HG03045 (cell line): ENCODE measurements around the gene FAAP100.

Experiments used
- ATAC-seq: cut with Tn5 transposase; IDR thresholded peaks from one replicate; pipeline ENCODE4 v1.9.1; 2021; ENCODE audit warnings: mild to moderate bottlenecking, moderate library complexity; ENCODE audit not compliant: unreplicated experiment

Gene FAAP100

DNA sequence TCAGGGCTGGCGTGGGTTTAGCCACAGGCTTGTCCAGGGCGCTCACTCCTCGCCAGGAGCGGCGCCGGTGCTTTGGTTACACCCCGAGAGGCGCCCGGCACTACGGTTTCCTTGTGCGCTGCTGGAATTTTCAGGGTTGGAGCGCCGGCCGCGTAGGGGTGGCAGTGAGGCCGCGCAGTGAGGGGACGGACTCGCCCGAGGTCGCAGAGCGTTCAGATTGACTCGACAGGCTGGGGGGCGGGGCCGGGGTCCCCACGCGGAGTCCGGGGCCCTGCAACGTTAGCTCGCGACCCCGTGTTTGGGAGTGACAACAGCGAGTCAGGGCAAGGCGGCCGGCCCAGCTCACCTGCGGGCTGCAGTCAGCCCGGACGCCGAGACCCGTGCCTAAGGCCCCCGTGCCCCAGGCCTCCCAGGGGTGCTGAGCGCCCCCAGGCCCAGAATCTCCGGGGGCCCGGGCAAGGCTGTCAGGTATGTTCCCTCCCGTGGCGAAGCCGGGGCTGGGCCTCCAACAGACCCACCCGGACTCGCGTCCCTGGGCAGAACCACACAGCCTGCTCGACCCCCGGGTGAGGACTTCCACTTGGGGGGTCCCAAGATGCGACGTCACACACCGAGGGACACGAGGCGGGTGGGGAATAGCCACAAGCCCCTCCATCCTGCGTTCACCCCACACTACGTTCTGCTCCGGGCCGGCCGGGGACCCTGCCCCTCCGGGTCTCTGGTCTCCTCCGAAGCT, 38.2 kb downstream of the FAAP100 start:
- peak; percentile 0 for ATAC-seq

DNA sequence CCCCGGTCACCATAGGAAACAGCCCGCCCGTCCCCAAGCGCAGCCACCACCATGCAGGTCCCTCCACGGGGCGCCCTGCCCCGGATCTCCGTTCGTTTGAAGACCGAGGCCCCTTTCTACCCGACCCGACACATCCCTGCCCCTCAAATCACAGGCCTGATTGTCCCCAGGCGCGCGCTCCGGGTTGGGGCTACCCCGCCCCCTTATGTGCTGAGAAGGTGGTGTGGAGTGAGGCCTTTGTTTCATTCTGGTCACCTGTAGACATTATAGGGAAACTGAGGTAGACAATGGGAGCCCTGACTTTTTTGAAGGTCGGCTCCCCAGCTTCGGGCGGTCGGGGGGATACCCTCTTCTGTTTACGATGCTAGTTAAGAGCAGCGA, 38.8 kb downstream of the FAAP100 start:
- peak; percentile 1 for ATAC-seq

DNA sequence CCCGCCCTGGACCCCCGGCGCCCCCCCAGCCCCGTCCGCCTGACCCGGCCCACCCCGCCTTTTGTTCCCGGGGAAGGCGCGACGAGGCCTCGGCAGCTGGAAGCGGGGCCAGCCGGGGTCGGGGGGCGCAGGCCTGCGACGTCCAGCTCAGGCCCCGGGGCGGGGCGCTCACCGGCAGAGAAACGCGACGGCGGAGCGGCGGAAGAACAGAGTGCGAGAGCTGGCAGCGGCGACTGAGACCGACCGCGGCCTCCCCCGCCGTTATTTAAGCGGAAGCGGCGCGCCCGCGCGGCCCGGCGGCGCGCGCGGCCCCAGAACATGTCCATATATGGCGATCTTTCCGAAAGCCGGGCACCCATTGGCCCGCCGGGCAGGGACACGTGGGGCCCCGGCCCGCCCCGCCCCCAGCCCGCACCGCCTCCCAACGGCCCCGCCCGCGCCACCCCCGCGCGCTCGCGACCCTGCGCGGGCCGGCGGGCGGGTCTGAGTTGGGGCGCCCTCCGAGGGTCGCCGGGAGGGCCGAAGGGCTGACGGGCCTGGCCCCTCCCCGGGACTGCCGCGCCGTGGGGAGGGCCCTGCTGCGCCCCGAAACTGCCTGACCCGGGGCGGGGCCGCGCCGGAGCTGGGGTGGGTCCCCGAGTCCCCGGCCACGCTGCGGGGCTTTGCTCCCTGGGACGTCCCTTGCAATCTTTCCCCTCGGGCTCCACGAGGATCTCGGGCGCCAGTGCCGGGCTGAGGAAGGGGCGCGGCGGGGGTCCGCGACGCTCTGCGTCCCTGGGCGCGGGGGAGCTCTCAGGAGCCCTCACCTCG, 39.4 kb downstream of the FAAP100 start, which contains the start of gene ACTG1:
Gene ACTG1, minus strand, starts transcription at position 238 of the 810 bp plus-strand sequence. CDS start 445 bp downstream, outside the sequence.
- peak; percentile 39 for ATAC-seq

DNA sequence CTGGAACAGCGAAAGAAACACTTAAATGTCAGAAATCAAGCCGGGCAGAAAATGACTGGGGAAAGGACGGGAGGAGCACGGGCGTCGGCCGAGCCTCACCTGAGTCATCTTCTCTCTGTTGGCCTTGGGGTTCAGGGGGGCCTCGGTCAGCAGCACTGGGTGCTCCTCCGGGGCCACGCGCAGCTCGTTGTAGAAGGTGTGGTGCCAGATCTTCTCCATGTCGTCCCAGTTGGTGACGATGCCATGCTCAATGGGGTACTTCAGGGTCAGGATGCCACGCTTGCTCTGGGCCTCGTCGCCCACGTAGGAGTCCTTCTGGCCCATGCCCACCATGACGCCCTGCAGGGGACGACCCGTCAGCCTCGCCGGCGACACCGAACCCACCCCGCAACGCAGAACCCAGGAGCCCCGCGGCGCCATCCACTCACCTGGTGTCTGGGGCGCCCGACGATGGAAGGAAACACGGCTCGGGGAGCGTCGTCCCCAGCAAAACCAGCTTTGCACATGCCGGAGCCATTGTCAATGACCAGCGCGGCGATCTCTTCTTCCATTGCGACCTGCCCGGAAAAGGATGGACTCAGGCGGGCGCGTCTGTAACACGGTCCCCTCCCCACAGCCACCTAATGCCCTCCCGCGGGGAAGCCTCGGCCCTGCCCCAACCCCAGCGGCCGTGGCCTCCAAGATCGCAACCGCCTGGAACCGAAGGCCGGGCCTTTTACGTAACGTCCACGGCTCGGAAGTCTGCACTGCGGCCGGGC, 40.2 kb downstream of the FAAP100 start:
- no peak for ATAC-seq

DNA sequence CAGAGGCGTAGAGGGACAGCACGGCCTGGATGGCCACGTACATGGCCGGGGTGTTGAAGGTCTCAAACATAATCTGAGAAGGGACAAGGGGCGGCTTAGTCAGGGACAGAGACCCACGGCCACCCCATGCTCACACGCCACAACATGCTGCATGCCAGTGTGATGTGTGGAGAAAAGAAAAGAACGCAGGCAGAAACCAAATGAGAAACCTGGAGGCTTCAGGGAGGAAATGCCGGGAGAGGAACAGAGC, 40.7 kb downstream of the FAAP100 start:
- ATAC-seq = no peak

DNA sequence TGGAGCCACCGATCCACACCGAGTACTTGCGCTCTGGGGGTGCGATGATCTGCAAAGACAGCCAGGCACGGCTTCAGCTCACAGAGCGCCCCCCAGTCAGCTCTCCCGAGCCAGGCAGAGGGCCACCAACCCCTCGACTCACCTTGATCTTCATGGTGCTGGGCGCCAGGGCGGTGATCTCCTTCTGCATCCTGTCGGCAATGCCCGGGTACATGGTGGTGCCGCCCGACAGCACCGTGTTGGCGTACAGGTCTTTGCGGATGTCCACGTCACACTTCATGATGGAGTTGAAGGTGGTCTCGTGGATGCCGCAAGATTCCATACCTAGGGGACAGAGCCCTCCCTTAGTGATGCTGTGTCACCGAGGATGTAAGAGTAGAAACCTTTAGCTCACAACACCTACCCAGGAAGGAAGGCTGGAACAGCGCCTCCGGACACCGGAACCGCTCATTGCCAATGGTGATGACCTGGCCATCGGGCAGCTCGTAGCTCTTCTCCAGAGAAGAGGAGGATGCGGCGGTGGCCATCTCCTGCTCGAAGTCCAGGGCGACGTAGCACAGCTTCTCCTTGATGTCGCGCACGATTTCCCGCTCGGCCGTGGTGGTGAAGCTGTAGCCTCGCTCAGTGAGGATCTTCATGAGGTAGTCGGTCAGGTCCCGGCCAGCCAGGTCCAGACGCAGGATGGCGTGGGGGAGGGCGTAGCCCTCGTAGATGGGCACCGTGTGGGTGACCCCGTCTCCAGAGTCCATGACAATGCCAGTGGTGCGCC, 41.2 kb downstream of the FAAP100 start:
- ATAC-seq = no peak

DNA sequence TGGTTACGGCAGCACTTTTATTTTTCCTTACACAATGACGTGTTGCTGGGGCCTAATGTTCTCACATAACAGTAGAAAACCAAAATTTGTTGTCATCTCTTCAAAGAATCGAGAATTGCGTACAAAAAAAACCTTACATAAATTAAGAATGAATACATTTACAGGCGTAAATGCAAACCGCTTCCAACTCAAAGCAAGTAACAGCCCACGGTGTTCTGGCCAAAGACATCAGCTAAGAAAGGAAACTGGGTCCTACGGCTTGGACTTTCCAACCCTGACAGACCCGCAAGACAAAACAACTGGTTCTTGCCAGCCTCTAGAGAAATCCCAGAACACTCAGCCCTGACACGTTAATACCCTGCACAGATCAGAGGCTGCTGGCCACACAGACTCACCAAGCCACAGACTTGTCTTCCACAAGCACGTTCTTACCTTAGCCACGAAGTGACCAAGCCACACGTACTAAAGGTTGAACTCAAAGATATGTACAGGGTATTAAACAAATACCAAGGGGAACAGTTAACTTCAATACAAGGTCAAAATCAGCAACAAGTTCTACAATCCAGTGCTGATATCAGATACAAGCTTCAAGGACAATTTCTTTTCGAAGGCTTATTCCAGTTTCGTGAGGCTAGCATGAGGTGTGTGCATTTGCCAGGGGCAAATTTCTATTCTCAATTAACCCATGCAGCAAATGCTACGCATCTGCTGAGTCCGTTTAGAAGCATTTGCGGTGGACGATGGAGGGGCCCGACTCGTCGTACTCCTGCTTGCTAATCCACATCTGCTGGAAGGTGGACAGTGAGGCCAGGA, 42.0 kb downstream of the FAAP100 start:
- no peak for ATAC-seq

DNA sequence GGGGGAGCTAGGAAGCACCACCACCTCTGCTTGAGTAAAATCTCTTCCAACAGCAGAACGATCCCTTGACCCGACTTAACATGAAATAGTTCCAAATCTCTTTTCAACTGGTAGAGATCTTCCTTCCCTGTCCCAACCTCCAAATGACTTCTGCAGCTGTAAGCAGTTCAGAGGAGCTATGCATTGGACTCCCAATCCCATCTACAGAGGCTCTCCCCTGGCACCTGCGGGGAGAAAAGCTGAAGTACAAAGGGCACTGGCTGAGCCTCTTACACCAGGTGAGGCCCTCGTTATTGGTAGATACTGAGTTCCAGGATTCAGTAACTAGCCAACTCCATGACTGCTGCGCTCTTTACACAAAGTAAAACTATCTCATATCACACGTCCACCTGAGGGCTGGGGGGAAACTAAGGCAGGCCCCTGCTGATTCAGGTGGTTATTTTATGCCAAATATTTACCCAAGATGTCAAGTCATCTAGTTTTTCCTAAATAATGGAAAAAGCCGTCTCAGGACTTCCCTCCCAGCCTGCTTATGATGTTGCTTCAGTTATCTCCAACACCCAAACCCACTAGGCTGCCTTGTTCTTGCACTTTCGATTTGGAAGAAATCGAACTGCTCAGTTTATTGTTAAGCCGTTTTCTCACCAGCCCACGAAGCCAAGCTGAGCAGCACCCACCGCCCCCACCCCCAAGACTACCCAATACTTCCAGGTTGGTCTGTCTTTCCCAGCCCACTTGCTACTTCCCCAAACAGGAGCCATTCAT, 42.8 kb downstream of the FAAP100 start:
- no peak for ATAC-seq

DNA sequence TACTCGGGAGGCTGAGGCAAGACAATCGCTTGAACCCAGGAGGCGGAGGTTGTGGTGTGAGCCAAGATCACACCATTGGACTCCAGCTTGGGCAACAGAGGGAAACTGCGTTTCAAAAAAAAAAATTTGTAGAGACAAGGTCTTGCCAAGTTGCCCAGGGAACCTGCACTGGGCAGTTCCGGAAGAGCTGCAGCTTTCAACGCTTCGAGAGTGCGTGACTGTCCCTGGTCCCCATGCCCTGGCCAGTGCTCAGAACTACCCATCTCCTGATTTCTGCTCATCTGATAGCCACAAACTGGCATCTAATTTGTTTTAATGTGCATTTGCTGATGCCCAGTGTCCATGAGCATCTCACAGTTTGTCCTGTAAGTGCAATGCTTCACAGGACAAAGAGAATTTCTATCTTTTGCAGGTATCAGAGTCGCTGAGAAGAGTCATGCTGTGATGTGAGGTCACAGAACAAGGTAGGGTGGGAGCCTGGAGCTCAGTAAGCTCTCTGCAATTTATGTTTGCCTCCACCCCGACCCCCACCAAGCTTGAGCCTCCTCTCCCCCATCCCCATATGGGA, 43.4 kb downstream of the FAAP100 start:
- ATAC-seq = no peak

DNA sequence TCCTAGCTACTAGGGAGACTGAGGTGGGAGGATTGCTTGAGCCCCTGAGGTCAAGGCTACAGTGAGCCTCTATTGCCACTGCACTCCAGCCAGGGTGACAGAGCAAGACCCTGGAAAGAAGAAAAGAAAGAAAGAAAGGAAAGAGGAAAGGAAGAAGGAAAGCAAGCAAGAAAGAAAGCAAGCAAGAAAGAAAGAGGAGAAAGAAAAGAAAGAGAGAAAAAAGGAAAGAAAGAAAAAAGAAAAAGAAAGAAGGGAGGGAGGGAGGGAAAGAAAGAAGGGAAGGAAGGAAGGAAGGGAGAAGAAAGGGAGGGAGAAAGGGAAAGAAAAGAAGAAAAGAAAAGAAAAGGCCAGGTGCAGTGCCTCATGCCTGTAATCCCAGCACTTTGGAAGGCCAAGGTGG, 48.5 kb downstream of the FAAP100 start:
- ATAC-seq = no peak

DNA sequence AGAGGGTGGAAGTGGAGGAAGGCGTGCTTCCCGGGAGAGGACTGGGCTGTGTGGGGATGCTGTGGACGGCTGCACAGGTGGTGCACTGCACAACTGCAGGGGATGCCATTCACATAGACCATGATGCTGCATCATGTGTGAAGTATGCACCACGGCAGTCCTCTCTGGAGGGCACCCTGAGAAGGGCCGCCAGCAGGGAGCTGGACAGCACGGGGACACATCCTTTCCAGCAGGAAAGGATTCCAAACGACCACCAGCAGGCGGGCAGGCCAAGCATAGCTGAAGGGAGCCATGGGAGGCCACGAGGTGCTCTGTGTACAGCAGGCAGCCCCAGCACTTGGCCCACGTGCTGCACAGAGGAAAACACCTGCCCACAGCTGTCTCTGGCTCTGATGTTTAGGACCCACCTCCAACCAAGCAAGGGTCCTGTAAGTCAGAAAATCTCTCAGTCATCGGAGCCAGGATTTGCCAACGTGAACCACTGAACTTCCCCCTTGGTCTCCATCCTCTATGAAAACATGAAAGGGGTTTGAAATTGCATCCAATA, 49.6 kb downstream of the FAAP100 start:
- ATAC-seq = no peak

DNA sequence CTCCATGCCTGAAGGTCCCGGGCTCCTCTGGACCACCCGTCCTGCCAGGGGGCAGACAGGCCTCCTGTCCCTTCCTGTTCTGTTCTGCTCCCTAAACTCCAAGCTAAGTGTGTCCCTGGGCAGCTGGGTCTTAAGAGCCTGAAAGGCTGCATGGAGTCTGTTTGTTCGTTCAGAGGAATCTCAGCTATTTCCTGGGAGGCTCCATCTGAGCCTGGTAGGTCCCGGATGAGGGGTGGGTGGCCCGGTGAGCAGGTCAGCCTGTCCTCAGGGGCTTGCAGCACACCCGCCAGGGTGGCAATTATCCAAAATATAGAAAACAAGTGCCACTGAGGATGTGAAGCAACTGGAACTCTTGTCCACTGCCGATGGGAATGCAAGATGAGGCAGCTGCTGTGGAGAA, 52.1 kb downstream of the FAAP100 start:
- no peak for ATAC-seq

DNA sequence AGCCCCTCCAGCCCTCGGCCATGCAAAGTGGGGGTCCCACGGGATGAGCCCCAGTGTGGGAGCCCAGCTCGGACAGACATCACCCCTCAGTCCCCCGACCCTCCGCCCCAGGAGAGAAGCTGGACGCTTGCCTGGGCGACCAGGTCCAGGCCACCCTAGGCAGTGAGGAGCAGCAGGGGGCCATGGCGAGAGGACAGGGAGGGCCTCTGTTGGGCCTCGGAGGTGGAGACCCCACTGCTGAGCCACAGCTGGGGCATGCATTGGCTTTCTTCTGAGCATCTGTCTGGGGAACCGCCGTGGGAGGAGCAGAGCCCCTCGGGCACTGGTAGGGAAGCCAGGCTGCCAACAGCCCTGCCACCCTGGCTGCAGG, 52.6 kb downstream of the FAAP100 start:
- no peak for ATAC-seq

DNA sequence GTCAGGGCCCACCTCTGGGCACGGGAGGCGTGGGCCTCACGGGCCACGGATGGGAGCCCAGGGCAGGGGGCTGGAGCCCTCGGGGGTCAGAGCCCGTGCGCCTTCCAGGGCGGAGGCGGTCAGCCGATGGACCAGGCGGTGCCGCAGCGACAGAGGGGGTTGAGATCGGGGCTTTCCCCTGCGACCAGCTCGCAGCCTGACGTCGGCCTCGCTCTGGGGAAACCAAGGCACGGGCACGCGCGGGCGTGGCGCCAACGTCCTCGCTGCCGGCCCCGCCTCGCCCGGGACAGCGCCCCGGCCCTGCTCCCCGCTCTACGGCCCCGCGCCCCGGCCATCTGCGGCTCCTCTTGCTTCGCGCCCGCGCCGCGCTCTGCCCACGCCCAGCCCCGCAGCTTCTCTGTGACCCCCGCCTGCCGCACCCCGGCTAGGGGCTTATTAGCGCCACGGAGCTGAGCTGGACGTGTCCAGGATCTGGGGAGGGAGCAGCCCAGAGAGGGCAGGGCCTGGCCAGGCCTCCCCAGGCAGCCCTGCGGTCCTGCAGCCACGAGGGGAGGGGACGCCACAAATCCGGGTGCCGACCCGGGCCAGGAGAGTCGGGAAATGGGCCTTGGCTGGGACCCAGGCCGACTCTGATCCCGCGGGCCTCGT, 53.1 kb downstream of the FAAP100 start:
- no peak for ATAC-seq

DNA sequence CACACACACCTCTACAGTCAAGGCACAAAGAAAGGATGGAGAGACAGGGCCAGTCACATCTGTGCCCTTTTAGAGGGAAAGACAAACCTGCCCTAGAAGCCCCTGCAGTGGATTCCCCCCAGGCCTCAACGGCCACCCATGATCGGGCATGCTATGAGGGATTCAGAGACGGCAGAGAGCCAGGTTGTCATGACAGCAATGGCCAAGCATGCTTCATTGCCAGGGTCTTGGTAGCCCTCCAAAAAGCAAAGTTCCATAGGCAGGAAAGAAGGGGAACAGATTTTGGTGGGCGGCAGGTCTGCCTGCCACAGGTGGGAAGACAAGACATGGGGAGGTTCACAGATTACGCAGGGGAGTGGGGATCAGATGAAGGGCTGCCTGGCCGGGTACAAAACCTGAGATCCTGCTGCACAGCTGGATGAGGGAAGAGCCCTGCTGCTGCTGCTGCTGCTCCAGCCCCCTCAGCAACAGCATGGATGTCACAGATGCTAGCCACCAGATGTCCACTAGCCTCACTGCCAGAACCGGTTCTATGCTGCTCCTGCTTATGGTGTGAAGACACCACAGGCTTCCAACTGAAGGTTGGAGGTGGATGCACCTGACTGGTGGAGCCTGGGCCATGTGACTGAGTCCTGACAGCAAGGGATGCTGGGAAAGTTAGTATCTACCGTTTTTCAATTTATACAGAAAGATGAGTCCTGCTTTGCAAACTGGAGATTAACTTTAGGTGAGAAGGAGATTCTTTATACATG, 57.4 kb downstream of the FAAP100 start:
- ATAC-seq = no peak

DNA sequence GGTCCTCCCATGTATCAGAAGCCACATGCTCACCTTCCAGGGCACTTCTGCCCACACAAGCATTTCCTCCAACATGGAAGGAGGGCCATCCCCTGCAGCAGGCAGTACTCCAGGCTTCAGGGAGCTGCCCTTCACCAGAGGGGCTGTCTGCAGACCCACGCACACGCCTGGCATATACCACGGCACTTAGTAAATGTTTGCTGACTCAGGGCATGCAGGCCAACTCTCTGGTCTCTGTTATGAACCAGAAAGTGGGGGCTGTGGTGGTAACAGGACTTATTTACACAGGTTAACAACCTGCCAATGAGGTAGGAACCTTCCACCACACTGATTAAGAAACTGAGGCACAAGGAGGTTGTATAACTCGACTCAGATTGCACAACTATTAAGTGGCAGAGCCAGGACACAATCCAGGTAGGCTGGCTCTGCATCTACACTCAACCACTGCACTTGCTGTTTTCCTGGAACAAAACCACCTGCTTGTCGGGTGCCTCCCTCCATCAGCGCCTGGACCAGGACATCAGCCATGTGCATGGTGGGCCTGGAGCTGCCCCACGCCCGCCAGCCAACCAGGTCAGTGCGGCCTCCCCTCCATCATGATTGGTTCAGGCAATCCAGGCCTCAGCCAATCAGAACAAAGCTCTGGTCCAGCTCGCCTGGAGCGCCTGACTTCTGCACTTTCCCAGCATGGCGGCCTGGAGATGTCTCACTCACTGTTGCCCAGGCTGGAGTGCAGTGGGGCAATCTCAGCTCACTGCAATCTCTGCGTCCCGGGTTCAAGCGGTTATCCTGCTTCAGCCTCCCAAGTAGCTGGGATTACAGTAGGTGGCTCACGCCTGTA, 58.7 kb downstream of the FAAP100 start:
- no peak for ATAC-seq

DNA sequence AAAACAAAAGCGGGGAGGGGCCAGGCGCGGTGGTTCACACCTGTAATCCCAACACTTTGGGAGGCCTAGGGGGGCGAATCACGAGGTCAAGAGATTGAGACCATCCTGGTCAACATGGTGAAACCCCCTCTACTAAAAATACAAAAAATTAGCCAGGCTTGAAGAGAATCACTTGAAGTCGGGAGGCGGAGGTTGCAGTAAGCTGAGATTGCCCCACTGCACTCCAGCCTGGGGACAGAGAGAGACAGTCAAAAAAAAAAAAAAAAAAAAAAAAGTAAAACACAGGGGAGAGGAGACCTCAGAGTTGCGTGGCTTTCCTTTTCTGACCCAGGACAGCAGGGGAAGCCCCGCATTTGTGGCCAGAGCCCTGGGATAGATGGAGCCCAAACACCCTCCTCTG, 59.4 kb downstream of the FAAP100 start:
- ATAC-seq = no peak
